ENCODE results near the gene ZNF177.
A peak's percentile ranks its signal among the peaks of the same experiment; 100 is the strongest.

ZNF177 gene

DNA sequence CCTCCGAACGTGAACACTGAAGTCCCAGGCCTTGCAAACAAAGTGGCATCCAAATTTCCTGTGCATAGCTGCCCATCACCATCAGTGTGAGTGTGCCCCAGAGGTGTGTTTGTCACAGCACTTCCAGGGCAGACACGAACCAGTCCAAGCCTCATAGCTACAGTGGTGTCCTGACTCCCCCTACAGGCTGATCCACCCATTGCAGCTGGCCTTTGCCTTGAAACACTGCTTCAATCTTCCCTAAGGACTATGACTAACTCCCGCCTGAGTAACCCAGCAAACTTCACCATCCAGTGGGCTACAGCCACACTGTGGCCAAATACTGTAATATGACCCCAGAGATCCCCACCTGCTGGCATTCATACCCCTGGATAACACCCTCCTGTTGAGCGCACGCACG lies 68.7 kb downstream of the ZNF177 start:
- DNase-seq, result peak; percentile 29

All from CD4-positive, alpha-beta T cell treated with Interleukin-12 subunit alpha and Interleukin-12 subunit beta, for 1 hour (primary cell).